Mucosa of rectum (tissue), 2 donors: Measurements from ENCODE around the gene CRAMP1.

Experiments
- H3K27ac ChIP-seq, 2 donors: one replicate each; pipeline ENCODE4 v1.7.0; 2013; ENCODE audit warnings: inconsistent platforms in 2 of 2, low read depth in 2 of 2, low read length in 2 of 2
- H3K27me3 ChIP-seq, 2 donors: one replicate each; pipeline ENCODE4 v1.7.0; 2013; ENCODE audit warnings: low read length in 2 of 2; ENCODE audit not compliant: control insufficient read depth in 2 of 2, insufficient read depth in 2 of 2
- H3K36me3 ChIP-seq, 2 donors: one replicate each; pipeline ENCODE4 v1.7.0; 2013; ENCODE audit warnings: low read length in 2 of 2; ENCODE audit not compliant: control insufficient read depth in 2 of 2, insufficient read depth in 2 of 2
- H3K4me1 ChIP-seq, 2 donors: one replicate each; pipeline ENCODE4 v1.7.0; 2013; ENCODE audit warnings: low read length in 2 of 2, mild to moderate bottlenecking in 1 of 2; ENCODE audit not compliant: control insufficient read depth in 2 of 2, insufficient read depth in 2 of 2
- H3K4me3 ChIP-seq, 2 donors: one replicate each; pipeline ENCODE4 v1.7.0; 2013; ENCODE audit warnings: low read length in 2 of 2
- H3K9ac ChIP-seq, 2 donors: one replicate each; pipeline ENCODE4 v1.7.0; 2013; ENCODE audit warnings: low read length in 2 of 2, low read depth in 1 of 2, mild to moderate bottlenecking in 1 of 2
- H3K9me3 ChIP-seq, 2 donors: one replicate each; pipeline ENCODE4 v1.7.0; 2013; ENCODE audit warnings: low read length in 2 of 2; ENCODE audit not compliant: control insufficient read depth in 2 of 2
- donor health status: healthy.
- donor health status: Normal muscosa, but diverticular disease.

The CRAMP1 gene

GRCh38 chr16:1665829-1666228 lies 53.7 kb downstream of the CRAMP1 start:
- no peaks in the 10 kb centered on the region for H3K27me3 ChIP-seq
- no peaks in the 10 kb centered on the region for H3K9me3 ChIP-seq
- no peak overlapping the region for H3K4me3 ChIP-seq
- H3K36me3 ChIP-seq = peaks cover 67 to 77% of the 10 kb centered on the region in 2 donors
- no peaks in the 10 kb centered on the region for H3K4me1 ChIP-seq
- H3K27ac ChIP-seq = no peak overlapping the region
- no peak overlapping the region for H3K9ac ChIP-seq

DNA sequence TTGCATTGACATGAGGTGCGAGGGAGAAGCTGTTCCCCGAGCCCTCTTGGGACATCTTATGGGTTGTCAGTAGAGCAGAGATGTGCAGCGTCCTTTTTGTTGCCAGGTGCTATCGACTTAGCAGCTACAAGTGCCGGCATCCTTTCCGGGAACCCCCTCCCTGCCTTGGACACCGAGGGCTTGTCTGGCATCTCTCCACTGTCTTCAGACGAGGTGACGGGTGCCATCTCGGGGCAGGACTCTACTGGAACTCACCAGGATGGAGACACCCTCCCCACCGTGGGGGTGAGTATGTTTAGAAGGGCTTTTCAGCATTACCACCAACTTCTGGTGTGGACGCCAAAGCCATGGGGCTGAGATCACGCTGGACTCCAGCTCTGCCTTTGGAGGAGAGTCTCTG lies 54.2 kb downstream of the CRAMP1 start:
- no peak overlapping the region for H3K9ac ChIP-seq
- peaks cover 72 to 82% of the 10 kb centered on the region in 2 donors for H3K36me3 ChIP-seq
- no peaks in the 10 kb centered on the region for H3K9me3 ChIP-seq
- H3K27me3 ChIP-seq = no peaks in the 10 kb centered on the region
- H3K27ac ChIP-seq = no peak overlapping the region
- no peaks in the 10 kb centered on the region for H3K4me1 ChIP-seq
- no peak overlapping the region for H3K4me3 ChIP-seq

DNA sequence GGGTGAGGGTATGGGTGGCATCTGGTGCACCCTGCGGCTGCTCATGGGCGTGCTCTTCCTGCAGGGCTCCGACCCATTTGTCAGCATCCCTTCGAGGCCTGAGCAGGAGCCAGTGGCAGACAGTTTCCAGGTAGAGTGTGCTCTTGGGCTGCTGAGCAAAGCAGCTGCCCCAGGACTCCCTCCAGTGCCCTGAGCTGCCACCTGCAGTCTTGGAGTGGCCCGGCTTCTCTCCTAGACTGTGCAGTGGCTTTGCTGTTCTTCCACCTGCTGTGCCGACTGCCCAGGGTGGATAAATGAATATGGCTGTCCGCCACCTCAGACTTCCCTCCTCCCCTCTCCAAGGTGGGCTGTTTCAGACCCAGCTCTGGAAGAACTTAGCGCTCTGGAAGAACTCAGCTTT lies 55.1 kb downstream of the CRAMP1 start:
- no peaks in the 10 kb centered on the region for H3K27me3 ChIP-seq
- no peaks in the 10 kb centered on the region for H3K4me1 ChIP-seq
- no peak overlapping the region for H3K27ac ChIP-seq
- no peak overlapping the region for H3K4me3 ChIP-seq
- no peak overlapping the region for H3K9ac ChIP-seq
- no peaks in the 10 kb centered on the region for H3K9me3 ChIP-seq
- peaks cover 80 to 83% of the 10 kb centered on the region in 2 donors for H3K36me3 ChIP-seq

DNA sequence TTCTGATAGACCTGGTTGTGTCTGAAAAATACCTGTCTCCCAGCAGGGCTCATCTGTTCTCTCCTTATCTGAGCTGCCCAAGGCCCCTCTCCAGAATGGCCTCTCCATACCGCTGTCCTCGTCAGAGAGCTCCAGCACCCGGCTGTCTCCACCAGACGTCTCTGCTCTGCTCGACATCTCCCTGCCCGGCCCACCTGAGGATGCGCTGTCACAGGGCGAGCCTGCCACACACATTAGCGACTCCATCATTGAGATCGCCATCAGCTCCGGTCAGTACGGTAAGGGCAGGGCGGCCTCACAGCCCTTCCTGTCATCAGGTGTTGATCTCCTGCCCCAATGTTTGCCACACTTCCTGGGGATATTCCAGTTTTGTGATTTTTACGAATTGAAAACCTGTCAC lies 55.8 kb downstream of the CRAMP1 start:
- Histone ChIP-seq H3K4me3 (no peak overlapping the region), H3K9me3 (no peaks in the 10 kb centered on the region), H3K4me1 (no peaks in the 10 kb centered on the region), H3K9ac (no peak overlapping the region), H3K36me3 (peaks cover 79 to 87% of the 10 kb centered on the region in 2 donors), H3K27ac (no peak overlapping the region), H3K27me3 (no peaks in the 10 kb centered on the region)

- Histone ChIP-seq H3K9me3 (no peaks in the 10 kb centered on the region), H3K27me3 (no peaks in the 10 kb centered on the region), H3K4me3 (no peak overlapping the region), H3K27ac (no peak overlapping the region), H3K9ac (no peak overlapping the region), H3K4me1 (no peaks in the 10 kb centered on the region), H3K36me3 (peaks cover 81 to 89% of the 10 kb centered on the region in 2 donors)
Observed at GRCh38 chr16:1668612-1669319, 56.6 kb downstream of the CRAMP1 start.

DNA sequence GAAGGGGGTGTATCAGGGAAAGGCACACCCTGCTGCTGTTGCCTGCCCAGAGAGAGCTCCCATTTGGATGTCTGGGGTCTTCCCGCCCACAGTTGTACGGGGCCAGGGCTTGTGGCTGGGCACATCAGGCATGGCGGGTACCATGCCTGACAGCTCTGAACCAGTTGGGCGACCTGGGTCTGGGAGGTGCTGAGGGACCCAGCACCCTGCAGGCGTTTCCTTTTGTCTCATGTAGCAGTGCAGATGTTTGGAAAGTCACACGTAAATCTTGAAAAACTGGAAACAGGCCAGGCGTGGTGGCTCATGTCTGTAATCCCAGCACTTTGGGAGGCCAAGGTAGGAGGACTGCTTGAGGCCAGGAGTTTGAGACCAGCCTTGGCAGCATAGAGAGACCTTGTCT lies 57.5 kb downstream of the CRAMP1 start:
- Histone ChIP-seq H3K9ac (no peak overlapping the region), H3K9me3 (no peaks in the 10 kb centered on the region), H3K4me1 (no peaks in the 10 kb centered on the region), H3K27me3 (no peaks in the 10 kb centered on the region), H3K36me3 (peaks cover 87 to 92% of the 10 kb centered on the region in 2 donors), H3K27ac (no peak overlapping the region), H3K4me3 (no peak overlapping the region)

DNA sequence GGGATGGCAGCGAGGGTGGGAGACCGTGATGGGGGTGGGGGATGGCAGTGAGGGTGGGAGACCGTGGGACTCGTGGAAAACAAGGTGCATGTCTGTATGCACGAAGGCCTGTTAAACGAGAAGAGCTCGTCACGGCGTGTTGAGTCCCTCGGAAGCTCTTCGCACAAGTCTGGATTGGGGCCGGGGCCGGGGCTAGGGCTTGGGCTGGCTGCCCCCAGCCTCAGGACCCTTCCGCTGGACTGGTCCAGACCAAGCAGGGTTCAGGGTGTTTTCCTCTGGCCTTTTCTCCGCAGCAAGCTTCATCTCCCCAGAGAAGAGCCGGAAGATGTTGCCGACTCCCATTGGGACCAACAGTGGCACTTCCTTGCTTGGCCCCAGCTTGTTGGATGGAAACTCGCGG lies 58.2 kb downstream of the CRAMP1 start:
- Histone ChIP-seq H3K27me3 (no peaks in the 10 kb centered on the region), H3K9ac (no peak overlapping the region), H3K4me1 (no peaks in the 10 kb centered on the region), H3K9me3 (no peaks in the 10 kb centered on the region), H3K27ac (no peak overlapping the region), H3K4me3 (no peak overlapping the region), H3K36me3 (peaks cover 86 to 93% of the 10 kb centered on the region in 2 donors)

GRCh38 chr16:1670866-1671265 lies 58.7 kb downstream of the CRAMP1 start:
- peaks cover 82 to 93% of the 10 kb centered on the region in 2 donors for H3K36me3 ChIP-seq
- H3K27me3 ChIP-seq = no peaks in the 10 kb centered on the region
- H3K4me1 ChIP-seq = no peaks in the 10 kb centered on the region
- no peak overlapping the region for H3K9ac ChIP-seq
- no peaks in the 10 kb centered on the region for H3K9me3 ChIP-seq
- no peak overlapping the region for H3K27ac ChIP-seq
- H3K4me3 ChIP-seq = no peak overlapping the region

- H3K4me3 ChIP-seq = no peak overlapping the region
- H3K9me3 ChIP-seq = no peaks in the 10 kb centered on the region
- H3K27me3 ChIP-seq = no peaks in the 10 kb centered on the region
- no peak overlapping the region for H3K9ac ChIP-seq
- no peak overlapping the region for H3K27ac ChIP-seq
- peaks cover 0 to under 1% of the 10 kb centered on the region in 2 donors for H3K4me1 ChIP-seq
- peaks cover 56 to 66% of the 10 kb centered on the region in 2 donors for H3K36me3 ChIP-seq
Observed at GRCh38 chr16:1673424-1674151, 61.4 kb downstream of the CRAMP1 start.

DNA sequence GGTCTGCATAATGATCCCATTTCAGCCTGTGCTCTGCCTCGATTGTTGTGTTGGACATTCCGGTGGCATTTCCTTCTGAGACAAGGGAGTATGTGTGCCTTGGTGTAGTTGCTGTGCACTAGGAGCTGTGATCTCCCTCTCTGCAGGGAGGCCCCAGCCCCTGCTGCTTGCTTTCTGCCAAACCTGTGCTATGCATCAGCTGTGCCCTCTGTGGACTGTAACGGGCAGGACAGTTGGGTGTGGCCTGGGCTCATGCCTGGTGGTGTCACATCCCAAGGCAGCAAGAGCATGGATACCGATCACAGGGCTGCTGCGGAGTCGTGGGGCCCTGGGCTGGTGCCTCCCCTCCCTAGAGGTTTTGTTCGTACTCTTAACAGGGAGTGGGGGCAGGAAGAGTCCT lies 62.1 kb downstream of the CRAMP1 start:
- no peaks in the 10 kb centered on the region for H3K27me3 ChIP-seq
- peaks cover 5 to 6% of the 10 kb centered on the region in 2 donors for H3K4me1 ChIP-seq
- H3K36me3 ChIP-seq = peaks cover 49 to 58% of the 10 kb centered on the region in 2 donors
- H3K4me3 ChIP-seq = no peak overlapping the region
- no peak overlapping the region for H3K9ac ChIP-seq
- no peaks in the 10 kb centered on the region for H3K9me3 ChIP-seq
- H3K27ac ChIP-seq = no peak overlapping the region
